ENCODE measurements around the gene PCBP2. TPM values are rescaled to one million over a fixed set of nuclear protein-coding genes. Genes with fewer than 3 reads are reported as not detected.
"Not testable (repeated sequence)": the region's sequence is repeated elsewhere in the genome, so short reads cannot be mapped to it uniquely, and the experiment has no call there.

PCBP2 gene
- total RNA-seq, 1 donor from 2014 or later: 350 TPM

- Histone ChIP-seq H3K4me3 (ENCODE audit: low read depth, low read length) (no peak overlapping the region), H3K36me3 (ENCODE audit: control insufficient read depth, insufficient read depth, low read length) (no peaks in the 10 kb centered on the region), H3K27me3 (ENCODE audit: control insufficient read depth, insufficient read depth, low read length) (no peaks in the 10 kb centered on the region)
- TF ChIP-seq CTCF (IDR thresholded peaks at IDR 0.05; ENCODE audit: insufficient read depth, low read length, poor library complexity, severe bottlenecking): no peak
- peak; percentile 18 for DNase-seq (ENCODE audit: low read depth)
These were observed 33.7 kb upstream of the PCBP2 start for GRCh38 chr12:53418221-53418620.

- DNase-seq (ENCODE audit: low read depth): no peak
These were observed 32.1 kb upstream of the PCBP2 start for GRCh38 chr12:53419756-53420155.

DNA sequence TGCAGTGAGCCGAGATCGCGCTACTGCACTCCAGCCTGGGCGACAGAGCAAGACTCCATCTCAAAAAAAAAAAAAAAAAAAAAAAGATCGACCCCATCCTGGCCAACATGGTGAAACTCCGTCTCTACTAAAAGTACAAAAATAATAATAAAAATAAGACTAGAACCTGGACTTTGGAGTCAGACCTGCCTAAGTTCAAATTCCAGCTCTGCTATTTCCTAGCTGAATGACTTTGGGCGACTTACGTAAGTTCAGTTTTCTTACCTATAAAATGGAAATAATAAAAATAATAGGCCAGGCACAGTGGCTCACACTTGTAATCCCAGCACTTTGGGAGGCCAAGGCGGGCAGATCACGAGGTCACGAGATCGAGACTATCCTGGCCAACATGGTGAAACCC is 29.7 kb upstream of the PCBP2 start:
- H3K36me3 ChIP-seq (ENCODE audit: control insufficient read depth, insufficient read depth, low read length); H3K27me3 ChIP-seq (ENCODE audit: control insufficient read depth, insufficient read depth, low read length); DNase-seq (ENCODE audit: low read depth); H3K4me3 ChIP-seq (ENCODE audit: low read depth, low read length): not testable (repeated sequence)

More at GRCh38 chr12:53419756-53420155, 32.1 kb upstream of the PCBP2 start:
- no peaks in the 10 kb centered on the region for H3K36me3 ChIP-seq (ENCODE audit: control insufficient read depth, insufficient read depth, low read length)
- H3K4me3 ChIP-seq (ENCODE audit: low read depth, low read length): no peak overlapping the region
- TF ChIP-seq CTCF (IDR thresholded peaks at IDR 0.05; ENCODE audit: insufficient read depth, low read length, poor library complexity, severe bottlenecking): no peak
- H3K27me3 ChIP-seq (ENCODE audit: control insufficient read depth, insufficient read depth, low read length): no peaks in the 10 kb centered on the region

DNA sequence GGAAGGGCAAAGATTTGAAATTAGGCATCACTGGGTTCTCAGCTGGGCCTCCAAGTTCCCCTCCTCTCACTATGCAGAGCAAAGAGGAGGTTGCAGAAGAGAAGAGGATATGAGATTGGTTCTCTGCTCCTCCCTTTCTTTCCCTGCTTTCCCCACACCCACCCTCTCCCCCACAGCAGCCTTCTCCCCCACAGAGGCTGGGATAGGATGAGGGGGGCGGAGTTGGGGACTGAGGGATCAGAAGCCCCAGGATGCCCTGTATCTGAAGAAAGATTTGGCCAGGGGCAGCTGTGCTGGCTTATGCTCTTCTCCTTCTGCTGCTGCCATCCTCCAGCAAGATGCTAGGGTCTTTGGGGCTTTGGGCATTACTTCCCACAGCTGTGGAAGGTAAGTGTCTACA is 28.3 kb upstream of the PCBP2 start, which contains the start of gene AMHR2:
Gene AMHR2, plus strand, starts transcription at position 259 of the 400 bp plus-strand sequence. Its CDS starts 80 bp downstream, at position 339.
- Histone ChIP-seq H3K36me3 (ENCODE audit: control insufficient read depth, insufficient read depth, low read length) (no peaks in the 10 kb centered on the region), H3K4me3 (ENCODE audit: low read depth, low read length) (no peak within 1 kb of the TSS), H3K27me3 (ENCODE audit: control insufficient read depth, insufficient read depth, low read length) (no peaks in the 10 kb centered on the region)
- DNase-seq (ENCODE audit: low read depth): no peak
- no peak for TF ChIP-seq CTCF (IDR thresholded peaks at IDR 0.05; ENCODE audit: insufficient read depth, low read length, poor library complexity, severe bottlenecking)

GRCh38 chr12:53424626-53425514 is 27.0 kb upstream of the PCBP2 start:
- no peak for TF ChIP-seq CTCF (IDR thresholded peaks at IDR 0.05; ENCODE audit: insufficient read depth, low read length, poor library complexity, severe bottlenecking)
- Histone ChIP-seq H3K4me3 (ENCODE audit: low read depth, low read length) (no peak overlapping the region), H3K27me3 (ENCODE audit: control insufficient read depth, insufficient read depth, low read length) (no peaks in the 10 kb centered on the region), H3K36me3 (ENCODE audit: control insufficient read depth, insufficient read depth, low read length) (no peaks in the 10 kb centered on the region)
- no peak for DNase-seq (ENCODE audit: low read depth)

GRCh38 chr12:53425515-53426150 is 26.3 kb upstream of the PCBP2 start:
- no peaks in the 10 kb centered on the region for H3K27me3 ChIP-seq (ENCODE audit: control insufficient read depth, insufficient read depth, low read length)
- H3K36me3 ChIP-seq (ENCODE audit: control insufficient read depth, insufficient read depth, low read length): no peaks in the 10 kb centered on the region
- no peak for DNase-seq (ENCODE audit: low read depth)
- no peak overlapping the region for H3K4me3 ChIP-seq (ENCODE audit: low read depth, low read length)
- no peak for TF ChIP-seq CTCF (IDR thresholded peaks at IDR 0.05; ENCODE audit: insufficient read depth, low read length, poor library complexity, severe bottlenecking)
